Stomach (tissue), 4 donors: ENCODE data around the gene MAGIX.

Experiments
- CTCF ChIP-seq, 7 experiments: fragments of 450-650 bp in 4 of 7; fragments of 200-600 bp in 3 of 7; sonication (generic) in 3 of 7; IDR thresholded peaks; one replicate each; pipeline ENCODE4 v1.5.1; 2016 to 2019; ENCODE audit warnings: antibody characterized with exemption in 7 of 7, control low read depth in 2 of 7, mild to moderate bottlenecking in 1 of 7
- POLR2A ChIP-seq, 4 donors: fragments of 450-650 bp; IDR thresholded peaks; one replicate each; pipeline ENCODE4 v1.6.1; 2016; ENCODE audit warnings: antibody characterized with exemption in 4 of 4, control low read depth in 2 of 4, mild to moderate bottlenecking in 1 of 4, moderate library complexity in 1 of 4
- POLR2AphosphoS5 ChIP-seq, 3 donors: sonication (generic); formaldehyde crosslinking; IDR thresholded peaks; one replicate each; pipeline ENCODE4 v1.6.1; 2016; ENCODE audit warnings: antibody characterized with exemption in 3 of 3

GRCh38 chrX:49204017-49204416 is 41.5 kb downstream of the MAGIX start:
- no peak for TF ChIP-seq CTCF (IDR thresholded peaks at IDR 0.05)
- no peak for TF ChIP-seq POLR2AphosphoS5 (IDR thresholded peaks at IDR 0.05)
- no peak for TF ChIP-seq POLR2A (IDR thresholded peaks at IDR 0.05)
